OCI-M2 (cell line): Measurements from ENCODE around the gene NSUN7.
"Not testable (repeated sequence)": the region's sequence is repeated elsewhere in the genome, so short reads cannot be mapped to it uniquely, and the experiment has no call there.

Experiments used
- DNase-seq: peaks from one replicate; lab custom pipeline; 2025; ENCODE audit not compliant: unreplicated experiment; lab: John Stamatoyannopoulos, UW

The NSUN7 gene, protein sequence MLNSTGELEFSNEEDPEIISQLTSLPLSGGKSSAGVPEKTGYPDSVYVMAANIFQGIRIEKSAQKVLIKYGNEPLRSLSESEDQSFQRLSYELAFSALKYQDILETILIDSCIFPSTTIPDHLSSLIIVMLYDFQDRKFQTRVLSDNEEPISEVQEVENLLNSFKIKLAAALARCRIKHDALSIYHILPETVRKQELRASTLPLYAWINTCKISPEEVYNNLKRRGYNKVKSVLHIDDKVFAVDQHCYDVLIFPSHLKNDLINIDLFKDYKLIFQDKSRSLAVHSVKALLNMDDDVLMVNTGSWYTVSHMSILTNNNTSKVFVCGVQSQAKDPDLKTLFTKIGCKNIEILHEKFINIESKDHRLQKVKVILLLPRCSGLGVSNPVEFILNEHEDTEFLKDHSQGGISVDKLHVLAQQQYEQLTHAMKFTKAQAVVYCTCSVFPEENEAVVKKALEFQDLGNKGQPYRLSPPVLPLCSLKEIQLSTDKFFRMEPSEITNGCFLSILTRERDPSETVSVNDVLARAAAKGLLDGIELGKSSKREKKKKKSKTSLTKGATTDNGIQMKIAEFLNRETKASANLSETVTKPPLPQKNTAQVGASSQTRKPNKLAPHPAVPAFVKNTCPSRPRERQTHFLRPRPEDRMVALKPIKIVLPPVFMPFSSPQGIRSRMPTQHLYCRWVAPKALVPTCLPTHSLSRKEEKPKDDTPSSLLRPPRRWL

DNA sequence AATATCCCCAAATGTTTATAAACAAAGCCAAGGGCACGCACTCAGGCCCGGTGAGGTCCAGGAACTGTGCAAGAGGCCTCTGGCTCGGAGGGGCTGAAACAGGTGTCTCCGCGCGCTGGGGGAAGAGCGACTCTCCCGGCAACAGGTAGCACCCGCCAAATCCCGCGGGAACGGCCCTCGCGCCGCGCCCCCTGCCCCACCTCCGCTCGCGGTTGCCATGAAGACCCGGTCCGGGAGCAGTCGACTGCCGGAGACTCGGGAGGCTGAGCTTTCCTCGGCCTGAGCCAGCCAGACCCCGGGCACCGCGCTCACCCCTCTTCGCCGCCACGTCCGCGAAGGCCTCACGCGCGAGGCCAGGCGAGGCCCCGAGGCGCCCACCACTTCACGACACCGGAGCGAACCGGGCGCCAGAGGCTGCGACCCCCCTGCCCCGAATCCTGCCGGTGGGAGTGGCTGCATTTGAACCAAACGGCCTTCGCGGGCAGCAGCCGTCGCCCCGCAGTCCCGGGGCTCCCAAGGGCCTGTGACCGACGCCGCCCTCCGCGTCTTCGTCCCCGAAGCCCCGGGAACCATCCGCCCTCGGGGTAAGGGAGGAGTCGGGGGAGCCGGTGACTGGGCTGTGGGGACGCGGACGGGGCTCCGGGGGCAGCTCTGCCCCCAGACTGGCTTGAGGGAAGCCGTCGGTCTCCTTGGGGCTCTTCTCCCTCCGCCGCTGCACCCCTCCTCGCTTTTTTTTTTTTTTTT is at the start of gene NSUN7:
NSUN7 (plus strand) TSS at position 239 of the 744 bp plus-strand sequence. CDS start 739 bp downstream, outside the sequence.
- DNase-seq: no peak

DNA sequence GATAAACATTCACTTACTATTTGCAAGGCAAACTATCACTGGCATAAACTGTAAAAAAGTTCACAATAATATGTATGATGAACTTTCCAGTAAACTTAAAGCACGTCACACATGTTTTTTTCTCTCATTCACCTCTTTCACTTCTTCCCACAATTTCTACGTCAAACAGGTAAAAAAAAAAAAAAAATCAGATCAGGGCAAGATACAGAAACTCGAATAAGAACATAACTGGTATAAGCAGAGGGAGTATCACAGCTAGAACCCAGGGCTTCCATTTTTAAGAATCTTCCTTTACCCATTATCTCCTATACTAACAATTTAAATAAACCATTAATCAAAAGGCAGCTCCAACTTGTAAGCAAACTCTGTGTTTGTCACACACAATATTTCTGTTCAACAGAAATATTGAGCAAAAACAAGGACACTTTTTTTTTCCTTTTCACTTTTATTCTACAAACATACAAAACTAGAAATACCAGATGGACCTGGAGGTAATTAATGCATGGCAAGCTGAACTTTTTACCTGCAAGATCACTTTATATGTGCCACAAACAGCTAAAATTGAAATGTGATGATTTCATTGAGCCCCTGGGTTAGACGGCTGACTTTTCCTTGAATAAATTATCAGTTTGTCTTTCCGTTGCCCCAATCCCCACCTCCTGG is 47.5 kb upstream of the NSUN7 start:
- no peak for DNase-seq

DNA sequence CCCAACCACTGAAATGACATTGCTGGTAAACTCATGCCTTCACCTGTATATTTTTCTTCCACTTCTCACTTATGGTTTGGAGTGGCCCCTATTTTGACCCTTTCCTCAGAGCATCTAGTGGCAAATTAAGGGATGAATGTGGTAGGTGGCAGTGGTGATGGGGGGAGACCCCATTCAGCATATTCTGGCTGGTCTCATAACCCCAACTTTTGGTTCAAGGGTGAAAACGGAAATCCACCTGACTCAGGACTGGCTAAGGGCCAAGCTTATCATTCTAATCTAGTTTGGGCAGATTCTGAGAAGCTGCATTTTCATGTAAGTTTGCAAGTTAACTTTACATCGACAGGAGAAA is 47.0 kb upstream of the NSUN7 start:
- DNase-seq: no peak

DNA sequence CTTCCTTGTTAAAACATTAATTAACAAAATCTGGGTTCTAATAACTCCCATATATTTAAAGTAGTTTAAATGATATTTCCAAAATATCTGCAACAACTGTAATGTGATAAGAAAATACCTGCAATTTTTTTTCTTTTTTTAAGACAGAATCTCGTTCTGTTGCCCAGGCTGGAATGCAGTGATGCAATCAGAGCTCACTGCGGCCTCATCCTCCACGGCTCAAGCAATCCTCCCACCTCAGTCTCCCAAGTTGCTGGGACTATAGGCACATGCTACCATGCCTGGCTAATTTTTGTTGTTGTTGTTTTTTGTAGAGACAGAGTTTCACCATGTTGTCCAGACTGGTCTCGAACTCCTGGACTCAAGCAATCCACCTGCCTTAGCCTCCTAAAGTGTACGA is 45.7 kb upstream of the NSUN7 start:
- DNase-seq: no peak

DNA sequence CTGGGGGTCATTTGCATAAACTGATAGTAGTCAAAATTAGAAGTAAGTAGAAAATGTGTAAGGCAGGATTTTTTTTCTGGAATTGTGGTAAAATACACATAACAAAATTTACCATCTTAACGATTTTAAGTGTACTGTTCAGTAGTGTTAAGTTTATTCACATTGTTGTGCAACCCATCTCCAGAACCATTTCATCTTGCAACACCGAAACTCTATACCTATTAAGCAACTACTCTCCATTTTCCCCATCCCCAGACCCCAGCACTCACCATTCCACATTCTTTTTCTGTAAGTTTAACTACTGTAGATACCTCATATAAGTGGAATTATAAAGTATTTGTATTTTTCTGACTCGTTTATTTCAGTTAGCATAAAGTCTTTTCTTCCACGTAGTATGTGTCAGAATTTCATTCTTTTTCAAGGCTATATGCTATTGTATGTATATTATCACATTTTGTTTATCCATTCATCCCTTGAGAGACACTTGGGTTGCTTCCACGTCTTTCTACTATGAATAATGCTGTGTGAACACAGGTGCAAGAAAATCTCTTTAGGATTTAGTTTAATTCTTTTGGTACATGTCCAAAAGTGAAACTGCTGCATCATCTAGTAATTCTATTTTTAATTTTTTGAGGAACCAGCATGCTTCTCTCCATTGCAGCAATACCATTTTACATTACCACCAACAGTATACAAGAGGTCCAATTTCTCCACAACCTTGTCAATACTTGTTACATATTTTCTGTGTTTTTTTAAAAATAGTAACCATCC is 39.1 kb upstream of the NSUN7 start:
- DNase-seq: no peak

DNA sequence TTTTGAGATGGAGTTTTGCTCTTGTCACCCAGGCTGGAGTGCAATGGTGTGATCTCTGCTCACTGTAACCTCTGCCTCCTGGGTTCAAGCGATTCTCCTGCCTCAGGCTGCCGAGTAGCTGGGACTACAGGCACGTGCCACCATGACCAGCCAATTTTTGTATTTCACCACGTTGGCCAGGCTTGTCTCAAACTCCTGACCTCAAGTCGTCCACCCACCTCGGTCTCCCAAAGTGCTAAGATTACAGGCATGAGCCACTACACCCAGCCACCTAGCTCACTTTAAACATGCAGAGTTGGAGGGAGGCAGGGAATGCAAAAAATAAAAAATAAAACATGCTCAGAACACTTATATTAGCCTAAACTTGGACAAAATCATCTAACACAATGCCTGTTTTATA is 36.8 kb upstream of the NSUN7 start:
- DNase-seq: not testable (repeated sequence)

DNA sequence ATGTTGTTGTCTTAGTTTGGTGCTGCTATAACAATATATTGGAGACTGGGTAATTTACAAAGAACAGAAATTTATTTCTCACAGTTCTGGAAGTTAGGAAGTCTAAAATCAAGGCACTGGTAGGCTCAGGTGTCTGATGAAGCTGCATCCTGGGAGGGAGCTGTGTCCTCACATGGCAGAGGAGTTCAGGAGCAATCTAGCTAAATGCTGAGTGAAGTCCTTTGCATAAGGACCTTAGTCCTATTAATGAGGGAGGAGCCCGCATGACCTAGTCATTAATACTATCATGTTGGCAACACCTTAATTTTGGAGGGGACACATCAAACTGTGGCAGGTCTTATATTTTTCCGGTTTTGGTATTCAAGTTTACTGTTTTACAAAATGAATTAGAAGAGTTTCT is 36.0 kb upstream of the NSUN7 start:
- DNase-seq: no peak

DNA sequence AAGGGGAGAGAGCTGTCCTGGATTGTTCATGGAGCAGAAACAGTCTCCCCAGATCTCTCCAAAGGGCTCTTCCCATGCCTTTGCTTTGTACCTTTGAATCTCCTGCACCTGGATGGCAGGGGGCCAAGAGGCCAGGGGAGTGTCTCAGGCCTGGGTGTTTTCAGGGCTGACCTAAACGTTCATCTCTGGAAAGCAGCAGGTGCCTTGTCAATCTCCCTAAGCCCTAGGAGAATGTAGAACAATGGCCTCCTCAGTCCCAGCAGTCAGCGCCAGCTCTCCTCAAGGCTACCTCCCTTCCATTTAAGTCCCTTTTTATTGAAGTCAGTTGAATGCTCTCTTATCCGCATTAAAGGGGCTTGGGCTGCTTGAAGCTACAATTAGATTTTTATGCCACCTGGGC is 31.2 kb upstream of the NSUN7 start:
- DNase-seq: no peak

DNA sequence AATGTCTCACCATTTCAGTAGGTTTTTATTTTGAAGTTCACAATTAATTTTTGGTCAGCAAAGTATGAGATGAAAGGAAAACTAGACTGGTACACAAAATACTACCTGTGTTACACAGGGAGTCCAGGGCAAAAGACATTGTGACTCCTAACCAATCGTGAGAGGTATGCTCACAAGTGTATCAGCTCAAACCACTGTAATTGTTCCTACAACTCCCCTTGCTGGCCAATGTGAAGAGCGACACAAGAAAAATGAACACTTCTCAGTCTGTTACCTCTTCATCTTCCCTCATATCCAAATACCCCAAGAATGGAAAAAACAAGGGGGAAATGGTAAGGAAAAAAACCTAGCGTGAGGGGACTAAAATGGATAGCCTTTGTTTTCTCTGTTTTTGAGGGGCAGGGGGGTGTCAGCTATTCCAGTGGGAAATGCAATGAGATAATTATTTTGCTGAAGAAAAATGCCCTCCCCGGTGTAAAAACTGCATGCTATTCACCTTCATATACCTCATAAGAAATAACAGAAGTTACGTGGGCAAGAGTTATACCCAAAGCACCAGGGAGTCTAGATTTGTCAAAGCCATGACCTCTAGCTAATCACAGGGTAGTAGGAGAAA is 30.6 kb upstream of the NSUN7 start:
- no peak for DNase-seq

DNA sequence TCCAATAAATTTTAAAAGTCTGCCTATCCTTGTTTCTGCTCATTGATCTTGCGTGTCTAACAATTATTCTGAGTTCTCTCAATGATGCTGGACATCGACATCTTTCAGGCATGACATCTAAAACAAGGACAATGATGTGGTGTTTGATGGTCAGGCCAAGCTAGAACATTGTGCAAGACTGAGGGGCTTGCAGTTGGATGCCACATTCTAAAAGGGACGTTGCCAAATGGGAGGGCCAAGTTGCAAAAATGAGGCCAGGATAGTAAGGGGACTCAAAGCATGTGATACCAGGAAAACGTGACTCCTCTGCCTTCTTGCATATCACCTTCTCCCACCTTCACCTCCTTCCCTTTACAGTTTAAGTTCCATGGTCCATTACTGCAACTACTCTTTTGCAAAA is 29.4 kb upstream of the NSUN7 start:
- no peak for DNase-seq

DNA sequence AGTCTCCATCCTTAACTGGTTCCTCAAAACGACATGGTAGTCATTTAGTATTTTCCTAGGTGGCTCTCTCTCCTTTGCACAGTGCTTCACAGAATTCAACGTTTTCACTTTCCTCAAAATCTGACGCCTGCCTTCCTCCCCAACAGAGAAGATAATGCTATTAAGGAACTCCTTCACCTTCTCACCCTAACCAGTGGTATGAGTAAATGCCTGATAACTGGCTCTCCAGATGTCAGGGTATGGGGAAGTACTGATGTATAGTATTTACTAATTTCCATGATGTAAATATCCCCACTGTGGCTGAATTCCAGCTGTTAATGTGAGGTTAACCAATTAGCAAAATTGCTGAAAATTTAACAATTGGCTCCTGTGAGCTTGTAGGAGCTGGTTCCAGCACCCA is 28.8 kb upstream of the NSUN7 start:
- no peak for DNase-seq

DNA sequence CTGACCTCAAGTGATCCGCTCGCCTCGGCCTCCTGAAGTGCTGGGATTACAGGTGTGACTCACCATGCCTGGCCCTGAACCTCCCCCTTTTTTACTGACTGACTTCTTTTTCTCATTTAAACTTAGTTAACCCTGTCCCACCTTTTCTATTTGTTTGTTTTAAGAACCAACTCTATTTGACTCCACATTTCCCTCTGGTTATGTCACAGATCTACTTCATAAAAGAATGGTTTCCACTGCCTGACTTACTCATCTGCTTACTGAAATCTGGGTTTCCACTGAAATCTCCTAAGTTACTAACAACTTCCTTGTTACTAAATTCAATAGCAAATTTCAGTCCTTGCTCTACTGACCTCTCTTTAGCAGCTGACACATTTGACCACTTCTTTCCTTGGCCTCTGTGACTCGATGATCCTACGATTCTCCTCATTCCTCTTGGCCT is 28.0 kb upstream of the NSUN7 start:
- DNase-seq: no peak

DNA sequence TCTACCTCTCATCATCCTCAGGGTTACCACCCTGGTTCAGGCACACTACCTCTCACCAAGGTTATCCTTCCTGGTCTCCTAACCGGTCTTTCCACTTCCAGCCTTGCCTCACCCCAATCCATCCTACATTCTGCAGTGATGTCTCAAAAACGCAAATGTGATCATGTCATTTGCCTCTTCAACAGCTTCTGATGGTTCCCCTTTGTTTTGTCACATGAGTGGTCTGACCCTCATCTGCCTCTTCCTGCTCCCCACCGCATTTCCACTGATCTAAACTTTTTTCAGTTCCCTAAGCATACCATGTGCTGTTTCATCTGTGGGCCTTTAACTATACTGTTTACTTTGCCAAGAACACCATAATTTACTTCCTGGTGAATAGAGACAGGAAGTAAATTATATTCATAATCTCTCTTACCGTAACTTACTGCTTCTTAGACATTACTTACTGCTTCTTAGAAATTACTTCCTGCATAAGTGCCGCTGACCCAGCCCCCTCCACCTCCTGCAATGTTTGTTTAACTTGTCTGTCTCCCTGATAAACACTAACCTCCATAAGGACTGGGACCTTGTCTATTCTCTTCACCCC is 27.1 kb upstream of the NSUN7 start:
- no peak for DNase-seq

DNA sequence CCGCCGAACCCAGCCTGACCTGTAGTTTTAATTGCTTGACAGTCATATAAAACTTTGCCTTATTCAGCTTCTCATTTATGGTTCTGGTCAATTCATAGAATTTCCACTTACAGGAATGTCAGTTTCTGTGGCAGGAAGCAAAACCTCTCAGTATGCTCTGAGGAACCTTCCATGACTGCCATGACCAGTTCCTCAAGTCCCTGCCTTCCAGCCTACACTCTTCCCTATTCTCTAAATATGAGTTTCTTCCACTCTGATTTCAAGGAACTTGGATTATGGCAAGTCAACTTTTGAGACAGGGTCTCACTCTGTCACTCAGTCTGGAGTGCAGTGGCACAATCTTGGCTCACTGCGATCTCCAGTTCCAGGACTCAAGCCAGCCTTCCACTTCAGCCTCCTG is 26.0 kb upstream of the NSUN7 start:
- DNase-seq: no peak

DNA sequence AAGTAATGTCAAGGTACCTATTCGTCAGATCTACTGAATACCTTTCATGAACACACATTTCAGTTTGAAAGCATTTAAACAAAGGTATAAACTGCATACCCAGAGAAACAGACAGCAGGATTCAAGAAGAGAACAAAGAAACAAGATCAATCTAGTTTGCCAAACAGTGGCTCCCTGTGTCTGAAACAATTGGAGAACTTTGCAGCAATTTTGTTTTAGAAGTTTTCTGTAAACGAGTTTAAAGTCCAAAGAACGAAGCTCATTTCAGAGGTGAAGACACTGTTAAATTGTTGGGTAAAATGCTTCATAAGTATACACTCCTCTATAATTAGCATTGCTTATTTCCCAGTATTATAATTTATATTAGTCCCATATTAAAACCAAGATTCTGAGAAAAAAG is 21.4 kb upstream of the NSUN7 start:
- DNase-seq: no peak

DNA sequence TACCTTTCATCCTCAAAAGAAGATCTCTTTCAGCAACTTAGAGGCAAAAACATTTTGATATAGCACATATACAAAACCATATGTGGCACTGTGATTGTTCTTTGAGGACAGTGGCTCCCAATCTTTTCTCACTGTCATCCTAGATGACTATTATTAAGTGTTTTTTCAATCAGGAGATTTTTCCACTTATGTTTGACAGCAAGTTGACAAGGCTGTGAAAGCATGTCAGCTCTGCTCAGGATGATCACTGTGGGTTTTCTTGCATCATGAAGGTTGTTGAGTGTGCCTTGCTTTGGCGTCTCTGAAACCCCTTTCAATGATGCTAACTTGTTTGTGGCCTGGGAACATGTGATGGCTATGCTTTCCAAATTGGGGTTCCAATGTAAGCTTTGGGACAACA is 20.2 kb upstream of the NSUN7 start:
- no peak for DNase-seq

DNA sequence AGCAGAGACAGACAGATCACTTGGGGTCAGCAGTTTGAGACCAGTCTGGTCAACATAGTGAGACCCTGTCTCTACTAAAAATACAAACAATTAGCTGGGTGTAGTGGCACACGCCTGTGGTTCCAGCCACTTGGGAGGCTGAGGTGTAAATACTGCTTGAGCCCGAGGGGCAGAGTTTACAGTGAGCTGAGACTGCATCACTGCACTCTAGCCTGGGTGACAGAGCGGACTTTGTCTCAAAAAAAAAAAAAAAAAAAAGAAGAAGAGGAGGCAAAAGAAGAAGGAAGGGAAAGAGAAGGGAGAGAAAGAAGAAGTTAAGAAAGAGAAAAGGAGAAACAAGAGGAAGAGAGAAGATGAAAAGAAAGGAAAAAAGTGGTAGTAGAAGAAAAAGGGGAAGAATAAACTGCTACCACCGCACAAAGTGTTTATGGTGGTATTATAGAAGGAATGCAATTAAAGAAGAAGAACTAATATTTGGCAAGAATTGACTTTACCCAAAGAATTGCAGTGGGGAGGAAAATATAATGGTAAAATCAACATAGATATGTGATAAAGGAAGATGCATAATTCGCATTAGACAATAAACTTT is 19.6 kb upstream of the NSUN7 start:
- no peak for DNase-seq

DNA sequence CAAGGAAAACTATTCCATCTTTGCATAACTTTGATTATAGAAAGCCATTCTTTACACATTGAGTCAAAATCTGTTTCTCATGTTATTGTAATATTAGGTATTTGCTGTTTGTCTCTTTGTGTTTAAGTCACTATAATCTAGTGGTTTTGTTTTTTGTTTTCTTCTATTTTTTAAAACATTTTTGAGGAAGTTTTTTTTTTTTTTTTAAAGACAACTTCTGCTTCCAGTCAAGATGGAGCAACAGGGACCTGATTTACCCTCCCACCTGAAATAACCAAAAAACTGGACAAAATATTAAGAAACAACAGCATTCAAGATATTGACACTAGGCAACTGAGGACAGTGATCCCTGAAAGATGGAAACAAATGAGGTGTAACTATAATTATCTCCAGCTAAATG is 18.4 kb upstream of the NSUN7 start:
- DNase-seq: no peak

DNA sequence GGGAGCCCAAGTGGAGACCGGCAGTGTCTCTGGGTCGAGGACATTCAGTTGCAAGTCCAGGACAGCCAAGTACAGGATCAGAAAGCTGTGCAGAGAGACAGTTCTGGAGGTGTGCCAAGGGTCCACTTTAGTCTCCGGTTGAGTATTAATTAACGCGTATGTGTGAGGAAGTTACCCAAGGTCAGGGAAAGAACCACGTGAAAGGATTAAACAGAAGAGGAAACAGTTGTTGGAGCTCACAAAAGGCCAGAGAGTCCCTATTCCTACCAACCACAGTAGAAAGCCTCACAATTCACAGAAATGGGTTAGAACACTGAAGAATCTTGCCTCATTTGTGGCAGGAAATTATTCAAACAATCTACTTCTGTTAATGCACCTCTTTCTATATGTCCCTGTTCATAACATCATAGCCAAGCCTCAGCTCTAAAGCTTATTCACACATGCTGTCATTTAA is 17.9 kb upstream of the NSUN7 start:
- DNase-seq: no peak
